Natural killer cell treated with Interleukin-12 subunit alpha and Interleukin-12 subunit beta and Interleukin-15 and Interleukin-18, amount 100 ng/mL, for 72 hours (primary cell): ENCODE data around the gene SIAH1. TPM values are rescaled to one million over a fixed set of nuclear protein-coding genes. Genes with fewer than 3 reads are reported as not detected.
A peak's percentile ranks its signal among the peaks of the same experiment; 100 is the strongest.
"Not testable (repeated sequence)": the region's sequence is repeated elsewhere in the genome, so short reads cannot be mapped to it uniquely, and the experiment has no call there.

Source experiments
- ATAC-seq, 2 donors: fragments of 150-1000 bp; cut with Tn5 transposase in 1 of 2; sonication (Bioruptor Pico), chemical (Tn5 transposase) in 1 of 2; 2 replicates each; pipeline ENCODE4 v1.10.0; 2021
- DNase-seq: peaks from one replicate; pipeline ENCODE4 v3.0.0; 2022; ENCODE audit warnings: low spot score
- H3K27ac Mint-ChIP-seq, 2 donors: 1 replicate in 1 of 2; 2 replicates in 1 of 2; pipeline ENCODE4 v1.8.0; 2022; ENCODE audit warnings: mixed read lengths in 2 of 2, mild to moderate bottlenecking in 1 of 2, moderate library complexity in 1 of 2
- H3K27me3 Mint-ChIP-seq, 2 donors: 1 replicate in 1 of 2; 2 replicates in 1 of 2; pipeline ENCODE4 v1.8.0; 2022; ENCODE audit warnings: mixed read lengths in 2 of 2
- H3K36me3 Mint-ChIP-seq: one replicate; pipeline ENCODE4 v1.8.0; 2022; ENCODE audit warnings: mixed read lengths
- H3K4me1 Mint-ChIP-seq, 2 donors: 1 replicate in 1 of 2; 2 replicates in 1 of 2; pipeline ENCODE4 v1.8.0; 2022; ENCODE audit warnings: low read depth in 2 of 2, mixed read lengths in 2 of 2, mild to moderate bottlenecking in 1 of 2
- H3K4me3 Mint-ChIP-seq: one replicate; pipeline ENCODE4 v1.8.0; 2022; ENCODE audit warnings: mixed read lengths
- H3K9me3 Mint-ChIP-seq: 2 replicates; pipeline ENCODE4 v1.8.0; 2022; ENCODE audit warnings: mixed read lengths
- total RNA-seq, 2 donors: library from RNA; stranded (reverse); gene quantifications; one replicate each; pipeline ENCODE4 v1.2.3, GENCODE V29; 2022

SIAH1 gene
- total RNA-seq = 10 to 100 TPM; 21.0 to 25.7 TPM

GRCh38 chr16:48385253-48386150 lies at the start of gene SIAH1:
Gene SIAH1 (minus strand): TSS chr16:48385413. CDS start chr16:48362428, 22,985 bp downstream.
- H3K4me1 Mint-ChIP-seq = peaks cover 13 to 28% of the 10 kb centered on the region in 2 donors
- H3K36me3 Mint-ChIP-seq = no peaks in the 10 kb centered on the region
- H3K9me3 Mint-ChIP-seq = no peaks in the 10 kb centered on the region
- no peaks in the 10 kb centered on the region for H3K27me3 Mint-ChIP-seq
- H3K27ac Mint-ChIP-seq = peak within 1 kb of the TSS; percentile 80 to 85
- DNase-seq = peak; percentile 90
- ATAC-seq = peak; percentile 90 to 93
- peak within 1 kb of the TSS; percentile 93 for H3K4me3 Mint-ChIP-seq

- Mint-ChIP-seq H3K4me1 (peaks cover 8 to 10% of the 10 kb centered on the region in 2 donors), H3K27me3 (peaks cover 3 to 7% of the 10 kb centered on the region in 2 donors), H3K4me3 (no peak overlapping the region), H3K36me3 (no peaks in the 10 kb centered on the region), H3K9me3 (no peaks in the 10 kb centered on the region), H3K27ac (no peak overlapping the region)
- ATAC-seq (peak in 1 of 2 donors; percentile 45), DNase-seq (no peak)
Observed at GRCh38 chr16:48434653-48435317, 49.6 kb upstream of the SIAH1 start.

- H3K27me3 Mint-ChIP-seq = peaks cover 3 to 7% of the 10 kb centered on the region in 2 donors
- DNase-seq (no peak), ATAC-seq (no peak)
- H3K9me3 Mint-ChIP-seq = no peaks in the 10 kb centered on the region
- no peak overlapping the region for H3K27ac Mint-ChIP-seq
- peaks cover 8 to 10% of the 10 kb centered on the region in 2 donors for H3K4me1 Mint-ChIP-seq
- H3K36me3 Mint-ChIP-seq = no peaks in the 10 kb centered on the region
- H3K4me3 Mint-ChIP-seq = no peak overlapping the region
Observed at GRCh38 chr16:48433850-48434530, 48.8 kb upstream of the SIAH1 start.

- ATAC-seq = peak in 1 of 2 donors; percentile 36
- DNase-seq = no peak
- Mint-ChIP-seq H3K4me3 (no peak overlapping the region), H3K9me3 (no peaks in the 10 kb centered on the region), H3K27ac (no peak overlapping the region), H3K27me3 (peaks cover 3 to 7% of the 10 kb centered on the region in 2 donors), H3K36me3 (no peaks in the 10 kb centered on the region), H3K4me1 (peaks cover 8 to 10% of the 10 kb centered on the region in 2 donors)
Observed at GRCh38 chr16:48433116-48433849, 48.1 kb upstream of the SIAH1 start.

GRCh38 chr16:48432136-48432535 lies 46.9 kb upstream of the SIAH1 start:
- no peaks in the 10 kb centered on the region for H3K9me3 Mint-ChIP-seq
- no peak overlapping the region for H3K27ac Mint-ChIP-seq
- H3K4me3 Mint-ChIP-seq = no peak overlapping the region
- DNase-seq (no peak), ATAC-seq (no peak)
- H3K4me1 Mint-ChIP-seq = peaks cover 8 to 10% of the 10 kb centered on the region in 2 donors
- peaks cover 3% of the 10 kb centered on the region in 2 donors for H3K27me3 Mint-ChIP-seq
- H3K36me3 Mint-ChIP-seq = no peaks in the 10 kb centered on the region

GRCh38 chr16:48430890-48431289 lies 45.7 kb upstream of the SIAH1 start:
- ATAC-seq (no peak), DNase-seq (no peak)
- H3K4me1 Mint-ChIP-seq = peaks cover 8 to 10% of the 10 kb centered on the region in 2 donors
- H3K9me3 Mint-ChIP-seq = no peaks in the 10 kb centered on the region
- H3K27ac Mint-ChIP-seq = no peak overlapping the region
- no peaks in the 10 kb centered on the region for H3K36me3 Mint-ChIP-seq
- no peak overlapping the region for H3K4me3 Mint-ChIP-seq
- H3K27me3 Mint-ChIP-seq = peaks cover 0 to 3% of the 10 kb centered on the region in 2 donors

- DNase-seq (no peak), ATAC-seq (no peak)
- no peaks in the 10 kb centered on the region for H3K36me3 Mint-ChIP-seq
- H3K4me1 Mint-ChIP-seq = no peaks in the 10 kb centered on the region
- H3K4me3 Mint-ChIP-seq = no peak overlapping the region
- peak overlapping the region in 1 of 2 donors; percentile 64 for H3K27ac Mint-ChIP-seq
- H3K9me3 Mint-ChIP-seq = no peaks in the 10 kb centered on the region
- H3K27me3 Mint-ChIP-seq = no peaks in the 10 kb centered on the region
Observed at GRCh38 chr16:48426244-48427141, 41.3 kb upstream of the SIAH1 start.

- H3K27ac Mint-ChIP-seq = no peak overlapping the region
- DNase-seq = no peak
Observed at GRCh38 chr16:48422537-48422936, 37.3 kb upstream of the SIAH1 start.

GRCh38 chr16:48421741-48422140 lies 36.5 kb upstream of the SIAH1 start:
- no peaks in the 10 kb centered on the region for H3K27me3 Mint-ChIP-seq
- no peak overlapping the region for H3K27ac Mint-ChIP-seq
- no peak overlapping the region for H3K4me3 Mint-ChIP-seq
- no peaks in the 10 kb centered on the region for H3K9me3 Mint-ChIP-seq
- H3K4me1 Mint-ChIP-seq = no peaks in the 10 kb centered on the region
- no peak for ATAC-seq
- no peak for DNase-seq
- H3K36me3 Mint-ChIP-seq = no peaks in the 10 kb centered on the region

More at GRCh38 chr16:48422537-48422936, 37.3 kb upstream of the SIAH1 start:
- Mint-ChIP-seq H3K4me3 (no peak overlapping the region), H3K9me3 (no peaks in the 10 kb centered on the region), H3K4me1 (no peaks in the 10 kb centered on the region), H3K27me3 (no peaks in the 10 kb centered on the region), H3K36me3 (no peaks in the 10 kb centered on the region)
- no peak for ATAC-seq

- DNase-seq (no peak), ATAC-seq (no peak)
- Mint-ChIP-seq H3K4me3 (no peak overlapping the region), H3K27me3 (no peaks in the 10 kb centered on the region), H3K36me3 (no peaks in the 10 kb centered on the region), H3K4me1 (no peaks in the 10 kb centered on the region), H3K9me3 (no peaks in the 10 kb centered on the region), H3K27ac (no peak overlapping the region)
Observed at GRCh38 chr16:48420437-48420836, 35.2 kb upstream of the SIAH1 start.

GRCh38 chr16:48416617-48417016 lies 31.4 kb upstream of the SIAH1 start:
- ATAC-seq, H3K4me3 Mint-ChIP-seq, H3K27ac Mint-ChIP-seq: not testable (repeated sequence)

GRCh38 chr16:48413272-48413671 lies 28.1 kb upstream of the SIAH1 start:
- Mint-ChIP-seq H3K4me1 (peaks cover 6% of the 10 kb centered on the region in 2 donors), H3K36me3 (no peaks in the 10 kb centered on the region), H3K27me3 (peaks cover 0 to 3% of the 10 kb centered on the region in 2 donors), H3K27ac (no peak overlapping the region), H3K9me3 (no peaks in the 10 kb centered on the region), H3K4me3 (no peak overlapping the region)
- ATAC-seq (no peak), DNase-seq (no peak)

More at GRCh38 chr16:48416617-48417016, 31.4 kb upstream of the SIAH1 start:
- not testable (repeated sequence) for H3K9me3 Mint-ChIP-seq, H3K27me3 Mint-ChIP-seq, DNase-seq, H3K4me1 Mint-ChIP-seq, H3K36me3 Mint-ChIP-seq
